Measurements from ENCODE around the gene FAM135A.

DNA sequence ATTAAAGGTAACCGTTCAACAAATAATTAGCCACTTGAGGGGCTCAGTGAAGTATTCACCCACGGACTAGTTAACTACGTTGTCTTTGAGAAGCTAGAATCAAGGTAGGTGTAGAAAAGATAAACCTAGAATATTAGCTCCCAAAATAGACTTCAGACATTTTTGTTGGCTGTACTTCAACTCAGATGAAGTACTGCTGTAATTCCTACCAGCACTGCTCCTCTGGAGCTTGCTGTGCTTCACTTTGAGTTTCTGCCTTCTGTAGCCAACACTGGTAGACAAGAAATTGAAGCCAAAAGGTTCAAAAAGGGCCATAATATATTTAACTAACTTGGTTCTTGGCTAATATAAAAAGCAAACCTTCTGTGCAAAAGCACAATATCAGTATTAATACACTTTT is 134.6 kb downstream of the FAM135A start:
- TF ChIP-seq, protein P1, sequence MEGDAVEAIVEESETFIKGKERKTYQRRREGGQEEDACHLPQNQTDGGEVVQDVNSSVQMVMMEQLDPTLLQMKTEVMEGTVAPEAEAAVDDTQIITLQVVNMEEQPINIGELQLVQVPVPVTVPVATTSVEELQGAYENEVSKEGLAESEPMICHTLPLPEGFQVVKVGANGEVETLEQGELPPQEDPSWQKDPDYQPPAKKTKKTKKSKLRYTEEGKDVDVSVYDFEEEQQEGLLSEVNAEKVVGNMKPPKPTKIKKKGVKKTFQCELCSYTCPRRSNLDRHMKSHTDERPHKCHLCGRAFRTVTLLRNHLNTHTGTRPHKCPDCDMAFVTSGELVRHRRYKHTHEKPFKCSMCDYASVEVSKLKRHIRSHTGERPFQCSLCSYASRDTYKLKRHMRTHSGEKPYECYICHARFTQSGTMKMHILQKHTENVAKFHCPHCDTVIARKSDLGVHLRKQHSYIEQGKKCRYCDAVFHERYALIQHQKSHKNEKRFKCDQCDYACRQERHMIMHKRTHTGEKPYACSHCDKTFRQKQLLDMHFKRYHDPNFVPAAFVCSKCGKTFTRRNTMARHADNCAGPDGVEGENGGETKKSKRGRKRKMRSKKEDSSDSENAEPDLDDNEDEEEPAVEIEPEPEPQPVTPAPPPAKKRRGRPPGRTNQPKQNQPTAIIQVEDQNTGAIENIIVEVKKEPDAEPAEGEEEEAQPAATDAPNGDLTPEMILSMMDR (tag by site-specific recombination; IDR thresholded peaks at IDR 0.05): no peak
- TF ChIP-seq ZEB2 (tag by site-specific recombination; IDR thresholded peaks at IDR 0.05) (no peak), ZBTB8A (tag by site-specific recombination; IDR thresholded peaks at IDR 0.05) (no peak), ZXDB (tag by site-specific recombination; IDR thresholded peaks at IDR 0.05) (no peak), ZNF660 (tag by site-specific recombination; IDR thresholded peaks at IDR 0.05) (no peak), ZNF629 (tag by site-specific recombination; IDR thresholded peaks at IDR 0.05) (no peak)

Data from HEK293 (cell line).